Measurements from ENCODE around the gene ARFGAP2. TPM values are rescaled to one million over a fixed set of nuclear protein-coding genes. Genes with fewer than 3 reads are reported as not detected.

ARFGAP2 gene
- total and polyA plus RNA-seq, 2 of the 8 experiments (the other 6 are each of a cell fraction or from before 2014, with no cell fraction given): 50.2 to 64.0 TPM

DNA sequence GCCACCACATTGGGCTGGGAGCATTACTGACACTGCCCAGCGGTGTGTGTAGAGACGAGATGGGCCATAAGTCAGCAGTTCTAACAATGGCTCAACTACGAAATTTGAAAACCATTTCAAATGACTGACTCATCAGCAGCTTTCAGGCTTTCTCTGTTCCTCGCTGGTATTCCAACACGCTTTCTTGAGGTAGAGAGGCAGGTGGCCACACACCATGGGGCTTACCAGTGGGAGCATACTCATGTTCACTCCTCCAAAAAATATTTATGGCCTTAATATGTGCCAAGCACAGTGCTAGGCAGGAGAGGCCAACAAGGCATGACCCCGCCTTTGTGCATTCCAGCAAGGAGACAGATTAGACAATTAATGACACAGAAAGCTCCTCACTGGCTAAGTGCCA is 20.3 kb downstream of the ARFGAP2 start:
- no peak overlapping the region for H2BK5ac ChIP-seq (ENCODE audit: low read depth, low read length)
- TF ChIP-seq SIX5 (IDR thresholded peaks at IDR 0.05; ENCODE audit: low read depth, low read length): no peak
- no peak for TF ChIP-seq SP2 (IDR thresholded peaks at IDR 0.05; ENCODE audit: low read length)
- no peak for TF ChIP-seq JUN (IDR thresholded peaks at IDR 0.05; ENCODE audit: low read depth, low read length)
- no peak for TF ChIP-seq MAFK (IDR thresholded peaks at IDR 0.05; ENCODE audit: low read depth, low read length)
- no peak for TF ChIP-seq E2F6 (IDR thresholded peaks at IDR 0.05)
- no peak overlapping the region for H2BK15ac ChIP-seq (ENCODE audit: low read length)
- H4K5ac ChIP-seq (ENCODE audit: insufficient read length, low read depth, low read length): no peak overlapping the region
- H2BK20ac ChIP-seq (ENCODE audit: low read length): no peak overlapping the region
- peaks cover 0 to 4% (median 2%) of the 10 kb centered on the region in 4 experiments; a peak in 4 of 7 replicates for H3K4me1 ChIP-seq (replicated peaks in 1 of 4; ENCODE audit: control insufficient read depth in 3 of 4, insufficient read depth in 4 of 4, low read length in 3 of 4)
- no peak overlapping the region for H2BK12ac ChIP-seq (ENCODE audit: low read depth, low read length)
- no peak overlapping the region for H3K4me2 ChIP-seq (ENCODE audit: insufficient read depth in 1 of 2, low read depth in 2 of 2, low read length in 2 of 2)
- H3K14ac ChIP-seq (ENCODE audit: insufficient read length): no peak overlapping the region
- WGBS, 2 experiments (ENCODE audit: extremely low coverage in 1 of 2, insufficient coverage in 1 of 2, insufficient read length in 1 of 2, insufficient replicate concordance in 2 of 2, low coverage in 1 of 2, low lambda C conversion rate in 2 of 2, missing lambda C conversion rate in 1 of 2): 83% methylated on average over 6 of the region's 6 CpGs; no CpG with 5 or more reads in 1 of the 2 experiments
- CTCF ChIA-PET (ENCODE audit: partially characterized antibody): interaction anchor here (0.6 to 6.3 kb wide), 7 partner anchors 14 to 271 kb away, joined by 3 to 81 read pairs (median 39); no protein-coding TSS in a partner anchor
- no peaks in the 10 kb centered on the region for H3K9me3 ChIP-seq (ENCODE audit: insufficient read depth in 2 of 2, low read depth in 1 of 2, low read length in 1 of 2)
- no peak overlapping the region for H3K56ac ChIP-seq (replicated peaks; ENCODE audit: insufficient read length, low read depth, low read length)
- no peak overlapping the region for H3K4me3 ChIP-seq (ENCODE audit: extremely low read depth in 1 of 4, insufficient read depth in 2 of 4, low read depth in 3 of 4, low read length in 4 of 4)
- no peak overlapping the region for H3K4ac ChIP-seq (replicated peaks; ENCODE audit: insufficient read length, low read depth, low read length)
- H3K9ac ChIP-seq (replicated peaks in 1 of 4; ENCODE audit: extremely low read depth in 1 of 4, low read depth in 3 of 4, low read length in 3 of 4): no peak overlapping the region
- H3K27me3 ChIP-seq (replicated peaks in 1 of 4; ENCODE audit: control insufficient read depth in 3 of 4, extremely low read depth in 1 of 4, insufficient read depth in 3 of 4, low read length in 3 of 4): no peaks in the 10 kb centered on the region
- no peaks in the 10 kb centered on the region for H3K23me2 ChIP-seq (ENCODE audit: low read depth, low read length)
- no peak overlapping the region for H4K8ac ChIP-seq (ENCODE audit: extremely low read depth, insufficient read depth, low read length)
- no peaks in the 10 kb centered on the region for H3K36me3 ChIP-seq (ENCODE audit: control insufficient read depth in 2 of 4, insufficient read depth in 4 of 4, low read length in 3 of 4)
- H2BK120ac ChIP-seq (replicated peaks; ENCODE audit: low read depth, low read length): no peak overlapping the region
- H4K20me1 ChIP-seq (replicated peaks in 1 of 2; ENCODE audit: control insufficient read depth in 1 of 2, insufficient read depth in 2 of 2, low read length in 2 of 2): peaks cover 0 to 2% of the 10 kb centered on the region in 2 experiments
- POLR2A ChIA-PET (ENCODE audit: partially characterized antibody): no interaction called here
- no peak overlapping the region for H3K18ac ChIP-seq (ENCODE audit: extremely low read depth, low read length)
- H3K23ac ChIP-seq (ENCODE audit: insufficient read length): no peak overlapping the region
- no peak overlapping the region for H2AFZ ChIP-seq (ENCODE audit: low read length)
- H3K79me2 ChIP-seq (ENCODE audit: control insufficient read depth in 1 of 2, insufficient read depth in 2 of 2, low read length in 2 of 2): no peaks in the 10 kb centered on the region
- FAIRE-seq (no peak), DNase-seq (ENCODE audit: low read depth in 1 of 2, low spot score in 2 of 2) (no peak)
- no peak overlapping the region for H3K27ac ChIP-seq (ENCODE audit: low read depth, low read length)
- H3K79me1 ChIP-seq (ENCODE audit: low read depth, low read length): no peaks in the 10 kb centered on the region
- no peak overlapping the region for H2AK5ac ChIP-seq (ENCODE audit: low read depth, low read length)
- no peak overlapping the region for H4K91ac ChIP-seq (replicated peaks; ENCODE audit: insufficient read length, low read length)
